ENCODE measurements around the gene SMAD5.

The SMAD5 gene

GRCh38 chr5:136094189-136094912, 38.3 kb upstream of the SMAD5 start:
- no peak for TF ChIP-seq CTCF (IDR thresholded peaks at IDR 0.05; ENCODE audit: low read length)
- TF ChIP-seq EZH2 (optimal IDR thresholded peaks at IDR 0.05; ENCODE audit: low read depth, low read length) = no peak
- TF ChIP-seq EZH2phosphoT487 (IDR thresholded peaks at IDR 0.05; ENCODE audit: low read length) = no peak
- Histone ChIP-seq H3K36me3 (replicated peaks; ENCODE audit: insufficient read depth, low read length) (no peaks in the 10 kb centered on the region), H3K9ac (ENCODE audit: low read length) (no peak overlapping the region), H3K9me3 (replicated peaks; ENCODE audit: insufficient read depth, low read length) (no peaks in the 10 kb centered on the region), H3K27me3 (replicated peaks; ENCODE audit: insufficient read depth, low read length) (no peaks in the 10 kb centered on the region), H3K9me2 (replicated peaks; ENCODE audit: insufficient read depth, low read length) (no peaks in the 10 kb centered on the region), H3K79me2 (ENCODE audit: low read length) (no peaks in the 10 kb centered on the region), H3K4me2 (ENCODE audit: low read depth, low read length) (no peak overlapping the region), H4K20me1 (ENCODE audit: insufficient read depth, low read length) (no peaks in the 10 kb centered on the region), H3K4me3 (ENCODE audit: low read length) (no peak overlapping the region), H3K4me1 (ENCODE audit: low read length) (no peaks in the 10 kb centered on the region), H3K27ac (ENCODE audit: low read length) (no peak overlapping the region), H2AFZ (ENCODE audit: low read length) (no peak overlapping the region), H3F3A (ENCODE audit: insufficient read depth, low read length) (no peaks in the 10 kb centered on the region)
- no peak for DNase-seq

- no peak overlapping the region for H3K4me3 ChIP-seq (ENCODE audit: low read length)
- H3K9me3 ChIP-seq (replicated peaks; ENCODE audit: insufficient read depth, low read length) = no peaks in the 10 kb centered on the region
- H3K27ac ChIP-seq (ENCODE audit: low read length) = no peak overlapping the region
- no peak overlapping the region for H3K4me2 ChIP-seq (ENCODE audit: low read depth, low read length)
- H3K9me2 ChIP-seq (replicated peaks; ENCODE audit: insufficient read depth, low read length) = no peaks in the 10 kb centered on the region
- no peak for TF ChIP-seq CTCF (IDR thresholded peaks at IDR 0.05; ENCODE audit: low read length)
- TF ChIP-seq EZH2phosphoT487 (IDR thresholded peaks at IDR 0.05; ENCODE audit: low read length) = no peak
- TF ChIP-seq EZH2 (optimal IDR thresholded peaks at IDR 0.05; ENCODE audit: low read depth, low read length) = no peak
- H3K36me3 ChIP-seq (replicated peaks; ENCODE audit: insufficient read depth, low read length) = no peaks in the 10 kb centered on the region
- H3F3A ChIP-seq (ENCODE audit: insufficient read depth, low read length) = no peaks in the 10 kb centered on the region
- no peak for DNase-seq
- no peaks in the 10 kb centered on the region for H4K20me1 ChIP-seq (ENCODE audit: insufficient read depth, low read length)
- H2AFZ ChIP-seq (ENCODE audit: low read length) = no peak overlapping the region
- H3K27me3 ChIP-seq (replicated peaks; ENCODE audit: insufficient read depth, low read length) = no peaks in the 10 kb centered on the region
- H3K79me2 ChIP-seq (ENCODE audit: low read length) = no peaks in the 10 kb centered on the region
- H3K4me1 ChIP-seq (ENCODE audit: low read length) = no peaks in the 10 kb centered on the region
- no peak overlapping the region for H3K9ac ChIP-seq (ENCODE audit: low read length)
Observed at GRCh38 chr5:136094913-136095641, 37.6 kb upstream of the SMAD5 start.

GRCh38 chr5:136098176-136098575, 34.5 kb upstream of the SMAD5 start:
- no peaks in the 10 kb centered on the region for H3F3A ChIP-seq (ENCODE audit: insufficient read depth, low read length)
- no peak overlapping the region for H2AFZ ChIP-seq (ENCODE audit: low read length)
- TF ChIP-seq CTCF (IDR thresholded peaks at IDR 0.05; ENCODE audit: low read length) (no peak), EZH2 (optimal IDR thresholded peaks at IDR 0.05; ENCODE audit: low read depth, low read length) (no peak), EZH2phosphoT487 (IDR thresholded peaks at IDR 0.05; ENCODE audit: low read length) (no peak)
- H3K4me1 ChIP-seq (ENCODE audit: low read length) = no peaks in the 10 kb centered on the region
- no peak for DNase-seq
- H3K4me2 ChIP-seq (ENCODE audit: low read depth, low read length) = no peak overlapping the region
- no peaks in the 10 kb centered on the region for H3K36me3 ChIP-seq (replicated peaks; ENCODE audit: insufficient read depth, low read length)
- H3K27me3 ChIP-seq (replicated peaks; ENCODE audit: insufficient read depth, low read length) = no peaks in the 10 kb centered on the region
- no peaks in the 10 kb centered on the region for H4K20me1 ChIP-seq (ENCODE audit: insufficient read depth, low read length)
- no peaks in the 10 kb centered on the region for H3K79me2 ChIP-seq (ENCODE audit: low read length)
- H3K9me2 ChIP-seq (replicated peaks; ENCODE audit: insufficient read depth, low read length) = no peaks in the 10 kb centered on the region
- H3K9ac ChIP-seq (ENCODE audit: low read length) = no peak overlapping the region
- no peaks in the 10 kb centered on the region for H3K9me3 ChIP-seq (replicated peaks; ENCODE audit: insufficient read depth, low read length)
- H3K27ac ChIP-seq (ENCODE audit: low read length) = no peak overlapping the region
- H3K4me3 ChIP-seq (ENCODE audit: low read length) = no peak overlapping the region
